ENCODE results near the gene DDIT3. TPM values are rescaled to one million over a fixed set of nuclear protein-coding genes. Genes with fewer than 3 reads are reported as not detected.

DDIT3 gene
- total RNA-seq, 1 donor: 18.1 TPM

- TF ChIP-seq CTCF (IDR thresholded peaks at IDR 0.05; ENCODE audit: insufficient read depth, low read depth, low read length): no peak
- H3K4me3 ChIP-seq (ENCODE audit: low read depth, low read length): peak overlapping the region; percentile 93
- no peak for DNase-seq (ENCODE audit: low read depth)
These were observed 27.1 kb upstream of the DDIT3 start for GRCh38 chr12:57547288-57548012.

- H3K4me3 ChIP-seq (ENCODE audit: low read depth, low read length): peak within 1 kb of the TSS; percentile 93
- DNase-seq (ENCODE audit: low read depth): peak; percentile 97
- no peak for TF ChIP-seq CTCF (IDR thresholded peaks at IDR 0.05; ENCODE audit: insufficient read depth, low read depth, low read length)
These were observed 26.3 kb upstream of the DDIT3 start, which contains the start of gene DCTN2 for GRCh38 chr12:57546438-57547287. DCTN2 (minus strand) TSS chr12:57547192; CDS start chr12:57547063, 129 bp downstream.

- peak overlapping the region; percentile 93 for H3K4me3 ChIP-seq (ENCODE audit: low read depth, low read length)
- no peak for TF ChIP-seq CTCF (IDR thresholded peaks at IDR 0.05; ENCODE audit: insufficient read depth, low read depth, low read length)
- DNase-seq (ENCODE audit: low read depth): no peak
These were observed 25.6 kb upstream of the DDIT3 start for GRCh38 chr12:57545809-57546437.

- DNase-seq (ENCODE audit: low read depth): no peak
- H3K4me3 ChIP-seq (ENCODE audit: low read depth, low read length): no peak overlapping the region
- TF ChIP-seq CTCF (IDR thresholded peaks at IDR 0.05; ENCODE audit: insufficient read depth, low read depth, low read length): no peak
These were observed 23.3 kb upstream of the DDIT3 start for GRCh38 chr12:57543581-57543980.

- DNase-seq (ENCODE audit: low read depth): no peak
- no peak for TF ChIP-seq CTCF (IDR thresholded peaks at IDR 0.05; ENCODE audit: insufficient read depth, low read depth, low read length)
- H3K4me3 ChIP-seq (ENCODE audit: low read depth, low read length): no peak overlapping the region
These were observed 21.4 kb upstream of the DDIT3 start for GRCh38 chr12:57541717-57542116.

- no peak for TF ChIP-seq CTCF (IDR thresholded peaks at IDR 0.05; ENCODE audit: insufficient read depth, low read depth, low read length)
- DNase-seq (ENCODE audit: low read depth): no peak
- no peak overlapping the region for H3K4me3 ChIP-seq (ENCODE audit: low read depth, low read length)
These were observed 20.7 kb upstream of the DDIT3 start for GRCh38 chr12:57541001-57541400.
